ENCODE data around the gene HOXC10.

DNA sequence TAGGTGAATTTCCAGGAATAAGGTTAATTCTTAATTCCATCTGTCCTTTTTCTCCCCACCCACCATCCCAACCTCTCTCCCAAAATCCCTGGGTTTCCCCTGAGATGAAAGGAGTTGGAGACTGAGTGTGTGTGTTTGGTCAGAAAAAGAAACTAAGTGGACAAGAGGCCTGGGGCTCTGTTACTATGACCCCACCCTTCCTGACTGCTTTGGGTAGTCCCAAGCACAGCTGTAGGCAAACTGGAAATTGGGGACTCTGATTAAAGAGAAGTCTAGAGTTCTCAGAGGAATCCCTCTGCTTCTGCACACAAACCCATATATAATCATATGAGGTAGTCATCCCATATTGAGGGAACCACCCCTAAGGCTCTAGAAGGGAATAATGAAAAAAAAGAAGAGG is 37.2 kb upstream of the HOXC10 start:
- no peak for TF ChIP-seq CTCF (IDR thresholded peaks at IDR 0.05)
- TF ChIP-seq POLR2A (IDR thresholded peaks at IDR 0.05), result no peak
